ENCODE measurements around the gene MRPL22. TPM values are rescaled to one million over a fixed set of nuclear protein-coding genes. Genes with fewer than 3 reads are reported as not detected.

MRPL22 gene
- total and polyA plus RNA-seq, 2 of the 13 experiments (the other 11 are each of a cell fraction or from before 2014, with no cell fraction given) = 66.8 to 84.8 TPM

DNA sequence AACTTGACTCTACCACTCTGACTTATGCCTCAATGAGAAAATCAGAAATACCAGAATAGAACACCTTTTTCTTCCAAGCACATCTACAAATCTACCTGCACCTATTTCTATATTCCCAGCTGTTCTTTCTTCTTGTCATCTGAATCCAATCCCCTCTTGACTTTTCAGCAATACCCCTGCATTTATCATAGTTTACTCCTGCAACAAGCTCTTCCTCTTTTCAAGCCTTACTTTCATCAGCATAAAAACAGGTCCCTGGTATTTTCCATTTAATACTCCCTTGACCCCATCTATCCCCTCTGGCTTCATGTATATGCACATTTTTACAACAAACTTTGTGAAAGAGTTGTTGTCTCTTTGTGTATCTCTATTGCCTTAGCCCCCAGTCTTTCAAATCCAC is 6.0 kb upstream of the MRPL22 start (continued):
- TF ChIP-seq PRDM4 (CRISPR knock-in tag; IDR thresholded peaks at IDR 0.05; ENCODE audit: borderline replicate concordance) = no peak
- TF ChIP-seq ZNF318 (CRISPR knock-in tag; IDR thresholded peaks at IDR 0.05) = no peak
